Type B pancreatic cell (in vitro differentiated cells): ENCODE data around the gene MRPS25. TPM values are rescaled to one million over a fixed set of nuclear protein-coding genes. Genes with fewer than 3 reads are reported as not detected.
A peak's percentile ranks its signal among the peaks of the same experiment; 100 is the strongest.

ENCODE experiments used
- DNase-seq: peaks from one replicate; pipeline ENCODE4 v3.0.0; 2021; ENCODE audit warnings: mixed read lengths; ENCODE audit not compliant: unreplicated experiment; ENCODE audit errors: extremely low spot score
- H3K27ac Mint-ChIP-seq: 2 replicates; pipeline ENCODE4 v1.8.0; 2021; ENCODE audit warnings: mild to moderate bottlenecking, mixed read lengths
- H3K27me3 Mint-ChIP-seq: 2 replicates; pipeline ENCODE4 v1.8.0; 2021; ENCODE audit warnings: mixed read lengths
- H3K36me3 Mint-ChIP-seq: 2 replicates; pipeline ENCODE4 v1.8.0; 2021; ENCODE audit warnings: mixed read lengths
- H3K4me1 Mint-ChIP-seq: one replicate; pipeline ENCODE4 v1.8.0; 2021; ENCODE audit warnings: mixed read lengths; ENCODE audit not compliant: unreplicated experiment
- H3K4me3 Mint-ChIP-seq: 2 replicates; pipeline ENCODE4 v1.8.0; 2021; ENCODE audit warnings: mild to moderate bottlenecking, mixed read lengths
- H3K9me3 Mint-ChIP-seq: 2 replicates; pipeline ENCODE4 v1.8.0; 2021; ENCODE audit warnings: mixed read lengths
- total RNA-seq: library from RNA; stranded (reverse); gene quantifications from 2 replicates; pipeline ENCODE4 v1.2.1, GENCODE V29; 2021; ENCODE audit warnings: low replicate concordance
- TF ChIP-seq, protein P1 (sequence below): fragments of 200-600 bp; sonication (generic); conservative IDR thresholded peaks from 2 replicates; pipeline ENCODE4 v1.5.0; 2021; ENCODE audit warnings: antibody characterized with exemption, mild to moderate bottlenecking

MRPS25 gene
- total RNA-seq, 1 donor from 2014 or later = 71.7 TPM

DNA sequence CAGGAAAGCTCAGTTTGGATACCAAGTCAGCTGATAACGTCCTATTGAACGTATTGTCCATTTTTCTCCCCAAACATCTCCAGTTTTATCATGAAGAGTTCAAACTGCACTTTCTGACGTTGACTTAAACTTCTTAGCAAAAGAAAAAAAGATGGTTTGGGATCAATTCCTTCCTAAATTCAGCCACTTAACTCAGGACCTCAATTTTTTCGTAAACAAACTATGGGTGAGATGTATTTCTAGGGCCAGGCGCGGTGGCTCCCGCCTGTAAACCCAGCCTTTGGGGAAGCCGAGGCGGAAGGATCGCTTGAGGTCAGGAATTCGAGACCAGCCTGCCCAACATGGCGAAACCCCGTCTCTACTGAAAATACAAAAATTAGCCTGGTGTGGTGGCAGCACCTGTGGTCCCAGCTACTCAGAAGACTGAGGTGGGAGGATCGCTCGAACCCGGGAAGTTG lies 464 bp upstream of the MRPS25 start:
- peaks cover 13% of the 10 kb centered on the region for H3K36me3 Mint-ChIP-seq
- H3K4me1 Mint-ChIP-seq = peaks cover 20% of the 10 kb centered on the region
- H3K4me3 Mint-ChIP-seq = peak overlapping the region; percentile 97
- TF ChIP-seq, protein P1, sequence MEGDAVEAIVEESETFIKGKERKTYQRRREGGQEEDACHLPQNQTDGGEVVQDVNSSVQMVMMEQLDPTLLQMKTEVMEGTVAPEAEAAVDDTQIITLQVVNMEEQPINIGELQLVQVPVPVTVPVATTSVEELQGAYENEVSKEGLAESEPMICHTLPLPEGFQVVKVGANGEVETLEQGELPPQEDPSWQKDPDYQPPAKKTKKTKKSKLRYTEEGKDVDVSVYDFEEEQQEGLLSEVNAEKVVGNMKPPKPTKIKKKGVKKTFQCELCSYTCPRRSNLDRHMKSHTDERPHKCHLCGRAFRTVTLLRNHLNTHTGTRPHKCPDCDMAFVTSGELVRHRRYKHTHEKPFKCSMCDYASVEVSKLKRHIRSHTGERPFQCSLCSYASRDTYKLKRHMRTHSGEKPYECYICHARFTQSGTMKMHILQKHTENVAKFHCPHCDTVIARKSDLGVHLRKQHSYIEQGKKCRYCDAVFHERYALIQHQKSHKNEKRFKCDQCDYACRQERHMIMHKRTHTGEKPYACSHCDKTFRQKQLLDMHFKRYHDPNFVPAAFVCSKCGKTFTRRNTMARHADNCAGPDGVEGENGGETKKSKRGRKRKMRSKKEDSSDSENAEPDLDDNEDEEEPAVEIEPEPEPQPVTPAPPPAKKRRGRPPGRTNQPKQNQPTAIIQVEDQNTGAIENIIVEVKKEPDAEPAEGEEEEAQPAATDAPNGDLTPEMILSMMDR = no peak
- H3K27me3 Mint-ChIP-seq = no peaks in the 10 kb centered on the region
- H3K9me3 Mint-ChIP-seq = peaks cover 3% of the 10 kb centered on the region
- H3K27ac Mint-ChIP-seq = peak overlapping the region; percentile 95
- no peak for DNase-seq

DNA sequence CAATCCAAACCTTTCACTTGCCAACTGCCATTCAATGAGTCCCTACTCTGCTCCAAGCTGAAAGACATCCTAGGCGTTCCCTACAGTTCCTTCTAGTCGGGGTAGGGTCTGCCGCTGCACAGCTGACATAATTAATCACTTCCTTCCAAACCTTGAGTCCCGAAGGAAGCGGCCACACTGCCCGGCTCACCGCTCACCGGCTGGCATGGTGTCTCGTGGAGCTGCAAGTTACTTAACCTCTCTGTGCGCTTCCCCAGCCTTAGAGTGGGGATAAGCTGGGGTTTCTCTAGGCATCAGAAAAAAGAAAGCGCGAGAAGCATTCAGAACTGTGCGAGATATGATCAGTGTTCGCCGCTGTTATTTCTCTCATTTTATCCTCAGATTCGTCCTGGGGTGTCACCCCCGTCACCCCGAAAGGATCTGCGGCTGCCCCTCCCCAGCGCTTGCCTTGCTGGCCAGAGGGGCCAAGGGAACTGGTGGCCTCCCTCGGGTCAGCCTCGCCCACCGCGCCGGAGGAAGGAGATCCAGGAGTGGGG lies 748 bp downstream of the MRPS25 start:
- peaks cover 20% of the 10 kb centered on the region for H3K4me1 Mint-ChIP-seq
- DNase-seq = no peak
- no peaks in the 10 kb centered on the region for H3K27me3 Mint-ChIP-seq
- H3K9me3 Mint-ChIP-seq = peaks cover 3% of the 10 kb centered on the region
- H3K27ac Mint-ChIP-seq = peak overlapping the region; percentile 83
- H3K36me3 Mint-ChIP-seq = peaks cover 14% of the 10 kb centered on the region
- peak overlapping the region; percentile 97 for H3K4me3 Mint-ChIP-seq
- TF ChIP-seq, protein P1 = no peak

DNA sequence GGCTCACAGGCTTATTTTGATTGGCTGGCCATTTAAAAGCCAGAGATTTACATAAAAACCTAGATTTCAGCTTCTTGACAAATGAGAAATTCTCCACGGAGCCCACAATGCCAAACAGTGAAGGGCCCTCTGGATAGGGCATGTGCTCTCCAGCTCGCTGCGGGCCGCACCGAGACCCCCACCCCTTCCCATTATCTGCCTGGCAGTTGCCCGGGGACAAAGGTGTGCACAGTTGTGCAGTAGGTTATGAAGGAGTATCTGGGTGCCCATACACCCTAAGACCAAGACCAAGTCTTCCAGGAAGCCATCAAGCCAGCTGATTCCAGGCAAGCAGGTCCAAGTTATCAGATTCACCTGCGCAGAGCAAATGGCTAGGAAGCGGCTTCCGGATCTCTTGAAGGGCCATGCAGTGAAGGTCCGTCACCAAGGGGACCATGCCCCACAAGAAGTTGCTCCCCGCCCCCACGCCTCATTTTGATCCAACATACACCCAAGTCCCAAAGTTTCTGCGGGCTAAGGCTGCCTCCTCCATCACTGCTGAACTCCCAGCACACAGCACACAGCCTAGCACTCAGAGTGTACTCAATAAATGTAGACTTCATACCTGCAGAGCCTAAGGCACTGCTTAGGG lies 1.3 kb downstream of the MRPS25 start:
- H3K4me3 Mint-ChIP-seq = peak overlapping the region; percentile 97
- no peaks in the 10 kb centered on the region for H3K27me3 Mint-ChIP-seq
- H3K9me3 Mint-ChIP-seq = peaks cover 3% of the 10 kb centered on the region
- TF ChIP-seq, protein P1 = no peak
- H3K27ac Mint-ChIP-seq = peak overlapping the region; percentile 83
- peaks cover 20% of the 10 kb centered on the region for H3K4me1 Mint-ChIP-seq
- no peak for DNase-seq
- peaks cover 14% of the 10 kb centered on the region for H3K36me3 Mint-ChIP-seq

DNA sequence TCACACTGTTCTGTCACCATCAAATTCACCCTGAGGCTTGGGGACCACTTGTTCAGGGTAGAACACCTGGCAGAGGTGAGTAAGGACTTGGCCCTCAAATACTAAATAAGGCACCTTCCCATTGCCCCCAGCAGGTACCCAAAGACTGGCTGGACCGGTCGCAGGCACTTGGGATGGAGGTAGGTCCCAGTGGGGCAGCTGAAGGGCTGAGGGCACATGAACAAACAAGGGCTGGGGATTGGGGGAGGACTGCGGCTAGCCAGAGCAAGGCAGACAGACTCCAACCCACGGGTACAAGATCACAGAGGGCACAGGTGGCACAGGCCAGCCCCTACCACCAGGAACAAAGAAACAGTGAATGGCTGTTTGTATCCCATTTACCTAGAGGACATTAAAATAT lies 1.9 kb downstream of the MRPS25 start:
- peak overlapping the region; percentile 31 for H3K27ac Mint-ChIP-seq
- peak overlapping the region; percentile 97 for H3K4me3 Mint-ChIP-seq
- H3K4me1 Mint-ChIP-seq = peaks cover 15% of the 10 kb centered on the region
- DNase-seq = no peak
- peaks cover 17% of the 10 kb centered on the region for H3K36me3 Mint-ChIP-seq
- TF ChIP-seq, protein P1 = no peak
- H3K9me3 Mint-ChIP-seq = peaks cover 3% of the 10 kb centered on the region
- H3K27me3 Mint-ChIP-seq = no peaks in the 10 kb centered on the region

DNA sequence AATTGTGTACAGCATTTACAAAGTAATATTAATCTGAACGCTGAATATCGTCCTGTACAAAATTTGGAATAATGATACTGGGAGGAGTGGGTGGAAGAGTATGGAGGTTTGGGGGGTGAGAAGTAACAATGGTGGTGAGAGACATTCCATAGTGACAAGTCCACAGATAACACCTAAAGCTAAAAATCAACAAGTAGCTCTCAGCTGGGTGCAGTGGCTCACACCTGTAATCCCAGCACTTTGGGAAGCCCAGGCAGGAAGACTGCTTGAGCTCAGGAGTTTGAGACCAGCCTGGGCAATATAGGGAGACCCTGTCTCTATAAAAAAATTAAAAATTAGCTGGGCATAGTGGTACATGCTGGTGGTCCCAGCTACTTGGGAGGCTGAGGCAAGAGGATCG lies 5.1 kb downstream of the MRPS25 start:
- Mint-ChIP-seq H3K9me3 (no peaks in the 10 kb centered on the region), H3K27me3 (no peaks in the 10 kb centered on the region), H3K4me1 (peaks cover 11% of the 10 kb centered on the region), H3K4me3 (peak overlapping the region; percentile 37), H3K36me3 (peaks cover 22% of the 10 kb centered on the region), H3K27ac (peak overlapping the region; percentile 64)
- DNase-seq = no peak
- TF ChIP-seq, protein P1 = no peak
